Measurements from ENCODE around the gene SYT9. TPM values are rescaled to one million over a fixed set of nuclear protein-coding genes. Genes with fewer than 3 reads are reported as not detected.

SYT9 gene
- total RNA-seq, 1 donor from 2014 or later = 0.08 TPM

DNA sequence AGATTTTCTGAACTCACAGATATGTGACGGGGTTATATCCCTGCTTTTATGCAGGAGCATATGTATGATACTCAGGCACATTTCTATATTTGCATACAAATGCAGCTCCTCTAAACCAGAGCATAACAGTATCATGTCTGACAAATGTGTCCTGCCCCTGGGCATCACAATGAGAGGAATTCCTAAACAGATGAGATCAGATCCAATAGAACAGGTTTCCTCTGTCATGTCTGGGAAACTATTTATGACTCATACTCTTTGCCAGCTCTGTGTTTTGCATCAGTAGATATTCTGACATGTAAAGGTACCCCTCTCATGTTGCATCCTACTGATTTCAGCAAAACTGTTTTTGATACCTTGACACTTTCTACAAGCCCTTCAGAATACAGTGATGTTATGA lies 29.4 kb downstream of the SYT9 start:
- H3K27me3 ChIP-seq (ENCODE audit: low read depth) = peaks cover 9% of the 10 kb centered on the region
- no peaks in the 10 kb centered on the region for H3K4me1 ChIP-seq
- TF ChIP-seq CTCF (IDR thresholded peaks at IDR 0.05; ENCODE audit: borderline replicate concordance) = no peak
- DNase-seq = no peak
- H3K4me3 ChIP-seq = no peak overlapping the region
- H3K9me3 ChIP-seq (replicated peaks) = peaks cover 6% of the 10 kb centered on the region
- H3K36me3 ChIP-seq = no peaks in the 10 kb centered on the region
- intact Hi-C loops (cut with micrococcal nuclease) = no loop called here
- H3K27ac ChIP-seq (replicated peaks) = no peak overlapping the region

DNA sequence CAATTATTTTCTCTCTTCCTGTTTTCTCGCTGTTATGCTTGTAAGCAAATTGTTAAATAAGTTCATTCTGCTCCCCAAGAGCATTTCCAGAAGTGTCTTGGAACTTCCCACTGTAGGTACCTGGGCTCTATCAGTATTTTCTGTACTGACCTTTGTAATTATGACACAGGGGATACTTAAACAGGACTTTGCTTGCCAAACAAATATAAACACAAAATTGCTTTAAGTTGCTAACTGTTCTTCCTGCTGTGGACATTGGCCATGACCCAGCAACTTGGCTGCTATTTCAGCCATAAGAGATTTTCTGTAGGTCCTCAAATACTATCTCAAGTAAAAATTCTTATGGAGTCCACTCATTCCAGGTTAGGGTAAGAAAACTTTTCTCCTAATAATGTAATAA lies 30.1 kb downstream of the SYT9 start:
- Histone ChIP-seq H3K36me3 (no peaks in the 10 kb centered on the region), H3K4me1 (no peaks in the 10 kb centered on the region), H3K9me3 (replicated peaks) (peaks cover 12% of the 10 kb centered on the region), H3K27me3 (ENCODE audit: low read depth) (peaks cover 2% of the 10 kb centered on the region), H3K27ac (replicated peaks) (no peak overlapping the region), H3K4me3 (no peak overlapping the region)
- no peak for DNase-seq
- intact Hi-C loops (cut with micrococcal nuclease) = no loop called here
- no peak for TF ChIP-seq CTCF (IDR thresholded peaks at IDR 0.05; ENCODE audit: borderline replicate concordance)

DNA sequence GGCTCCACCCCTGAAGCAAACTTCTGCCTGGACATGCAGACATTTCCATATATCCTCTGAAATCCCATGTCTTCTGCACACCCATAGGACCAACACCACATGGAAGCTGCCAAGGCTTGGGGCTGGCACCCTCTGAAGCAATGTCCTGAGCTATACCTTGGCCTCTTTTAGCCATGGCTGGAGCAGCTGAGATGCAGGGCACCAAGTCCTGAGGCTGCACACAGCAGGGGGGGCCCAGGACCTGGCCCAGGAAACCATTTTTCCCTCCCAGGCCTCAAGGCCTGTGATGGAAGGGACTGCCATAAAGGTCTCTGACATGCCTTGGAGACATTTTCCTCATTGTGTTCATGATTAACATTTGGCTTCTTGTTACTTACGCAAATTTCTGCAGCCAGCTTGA lies 34.5 kb downstream of the SYT9 start:
- H3K27ac ChIP-seq (replicated peaks) = no peak overlapping the region
- no peak overlapping the region for H3K4me3 ChIP-seq
- no peak for TF ChIP-seq CTCF (IDR thresholded peaks at IDR 0.05; ENCODE audit: borderline replicate concordance)
- peaks cover 3% of the 10 kb centered on the region for H3K27me3 ChIP-seq (ENCODE audit: low read depth)
- intact Hi-C loops (cut with micrococcal nuclease) = no loop called here
- peaks cover 12% of the 10 kb centered on the region for H3K9me3 ChIP-seq (replicated peaks)
- no peaks in the 10 kb centered on the region for H3K36me3 ChIP-seq
- no peaks in the 10 kb centered on the region for H3K4me1 ChIP-seq
- no peak for DNase-seq

GRCh38 chr11:7291100-7291829 lies 39.6 kb downstream of the SYT9 start:
- Histone ChIP-seq H3K4me3 (no peak overlapping the region), H3K27ac (replicated peaks) (no peak overlapping the region), H3K27me3 (ENCODE audit: low read depth) (peaks cover 3% of the 10 kb centered on the region), H3K9me3 (replicated peaks) (peaks cover 16% of the 10 kb centered on the region), H3K4me1 (no peaks in the 10 kb centered on the region), H3K36me3 (no peaks in the 10 kb centered on the region)
- DNase-seq = no peak
- TF ChIP-seq CTCF (IDR thresholded peaks at IDR 0.05; ENCODE audit: borderline replicate concordance) = no peak
- intact Hi-C loops (cut with micrococcal nuclease) = no loop called here

DNA sequence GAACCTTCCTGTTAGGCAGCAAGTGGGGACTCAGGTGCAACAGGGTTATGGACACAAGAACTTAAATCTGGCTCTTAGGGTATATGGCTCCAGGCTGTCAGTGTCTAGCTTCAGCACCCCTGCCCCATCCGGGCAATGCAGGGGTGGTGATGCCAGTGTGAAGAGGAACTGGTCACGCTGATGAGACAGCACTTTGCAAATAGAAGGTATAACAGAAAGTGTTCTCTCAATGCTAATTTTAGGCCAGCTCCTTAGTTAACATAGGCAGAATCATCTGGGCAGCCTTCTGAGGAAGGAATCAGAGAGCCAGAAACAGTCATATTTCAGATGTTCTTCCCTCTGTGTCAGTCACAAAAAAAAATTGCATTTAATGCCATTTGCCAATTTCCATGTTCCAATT lies 41.2 kb downstream of the SYT9 start:
- no peaks in the 10 kb centered on the region for H3K36me3 ChIP-seq
- no peaks in the 10 kb centered on the region for H3K4me1 ChIP-seq
- no peak for TF ChIP-seq CTCF (IDR thresholded peaks at IDR 0.05; ENCODE audit: borderline replicate concordance)
- H3K27ac ChIP-seq (replicated peaks) = no peak overlapping the region
- H3K27me3 ChIP-seq (ENCODE audit: low read depth) = peaks cover 3% of the 10 kb centered on the region
- no peak for DNase-seq
- peaks cover 12% of the 10 kb centered on the region for H3K9me3 ChIP-seq (replicated peaks)
- intact Hi-C loops (cut with micrococcal nuclease) = no loop called here
- H3K4me3 ChIP-seq = no peak overlapping the region

Measured in left ventricle myocardium inferior (tissue), 1 donor.